ENCODE data around the gene MALRD1.

Gene MALRD1

DNA sequence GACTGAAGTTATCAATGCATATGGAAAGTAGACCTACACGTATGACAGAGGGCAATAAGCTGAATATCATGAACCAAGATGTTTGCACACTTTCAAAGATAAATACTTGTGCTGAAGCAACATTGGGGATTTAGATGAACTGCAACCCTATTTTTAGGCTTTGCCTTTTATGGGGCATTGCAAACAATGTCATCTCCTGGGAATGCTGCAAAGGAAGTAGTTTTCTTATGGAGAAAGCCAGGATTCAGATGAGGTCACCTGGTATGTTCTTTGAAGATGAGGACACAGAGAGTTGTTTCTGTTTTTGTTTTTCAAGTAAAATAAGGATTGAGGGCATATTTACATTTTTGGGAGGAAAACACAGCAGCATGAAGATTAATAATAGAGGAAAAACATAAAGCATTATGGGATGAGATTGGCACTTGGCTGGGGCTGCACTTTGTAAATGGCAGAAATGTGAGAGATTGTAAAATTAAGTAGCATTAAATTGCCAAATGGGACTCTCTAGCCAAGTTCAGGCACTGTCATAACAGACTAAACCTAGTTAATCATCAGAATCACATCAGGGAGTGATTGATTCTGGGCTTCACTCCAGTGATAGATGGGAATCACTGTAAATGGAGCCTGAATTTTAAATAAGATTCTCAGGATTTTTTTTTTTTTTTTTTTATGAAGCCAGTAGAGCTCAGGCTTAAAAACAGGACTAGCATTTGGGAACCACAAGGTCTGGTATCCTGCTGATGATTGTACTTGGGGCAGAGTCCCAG, 63.1 kb downstream of the MALRD1 start:
- no peak for TF ChIP-seq POLR2AphosphoS5 (IDR thresholded peaks at IDR 0.05; ENCODE audit: low read depth, low read length)
- TF ChIP-seq FOXP2 (optimal IDR thresholded peaks at IDR 0.05; ENCODE audit: borderline replicate concordance, extremely low read depth, extremely low read length, insufficient read depth), result no peak
- no peak for TF ChIP-seq TAF1 (IDR thresholded peaks at IDR 0.05; ENCODE audit: borderline replicate concordance, insufficient read depth, low read length)
- TF ChIP-seq REST (IDR thresholded peaks at IDR 0.05; ENCODE audit: insufficient read depth in 1 of 2, low read depth in 2 of 2, low read length in 2 of 2), result no peak
- TF ChIP-seq SIN3A (IDR thresholded peaks at IDR 0.05; ENCODE audit: borderline replicate concordance, insufficient read depth, low read length), result no peak

DNA sequence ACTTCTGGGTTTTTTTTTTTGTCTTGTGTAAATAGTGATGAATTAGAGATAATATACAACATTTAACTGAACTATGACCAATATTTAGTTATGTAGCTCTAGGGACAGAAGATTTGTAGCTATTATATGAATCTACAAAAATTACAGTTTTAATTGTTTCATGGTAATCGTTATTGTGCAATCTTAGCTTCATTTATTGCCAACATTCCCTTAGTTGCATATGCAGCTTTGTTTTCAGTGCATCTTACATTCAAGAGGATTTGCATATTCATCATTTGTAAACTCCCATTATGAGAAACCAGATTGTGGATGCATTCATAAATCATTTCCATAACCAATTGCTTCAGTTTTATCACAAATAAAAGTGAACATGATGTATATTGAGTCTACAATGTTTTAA, 68.8 kb downstream of the MALRD1 start:
- TF ChIP-seq FOXP2 (optimal IDR thresholded peaks at IDR 0.05; ENCODE audit: borderline replicate concordance, extremely low read depth, extremely low read length, insufficient read depth), result no peak
- no peak for TF ChIP-seq TAF1 (IDR thresholded peaks at IDR 0.05; ENCODE audit: borderline replicate concordance, insufficient read depth, low read length)
- TF ChIP-seq SIN3A (IDR thresholded peaks at IDR 0.05; ENCODE audit: borderline replicate concordance, insufficient read depth, low read length), result no peak

- TF ChIP-seq REST (IDR thresholded peaks at IDR 0.05; ENCODE audit: insufficient read depth in 1 of 2, low read depth in 2 of 2, low read length in 2 of 2) (no peak), SIN3A (IDR thresholded peaks at IDR 0.05; ENCODE audit: borderline replicate concordance, insufficient read depth, low read length) (no peak), FOXP2 (optimal IDR thresholded peaks at IDR 0.05; ENCODE audit: borderline replicate concordance, extremely low read depth, extremely low read length, insufficient read depth) (no peak), TAF1 (IDR thresholded peaks at IDR 0.05; ENCODE audit: borderline replicate concordance, insufficient read depth, low read length) (no peak), POLR2AphosphoS5 (IDR thresholded peaks at IDR 0.05; ENCODE audit: low read depth, low read length) (no peak)
Observed at GRCh38 chr10:19119191-19119590, 70.6 kb downstream of the MALRD1 start.

DNA sequence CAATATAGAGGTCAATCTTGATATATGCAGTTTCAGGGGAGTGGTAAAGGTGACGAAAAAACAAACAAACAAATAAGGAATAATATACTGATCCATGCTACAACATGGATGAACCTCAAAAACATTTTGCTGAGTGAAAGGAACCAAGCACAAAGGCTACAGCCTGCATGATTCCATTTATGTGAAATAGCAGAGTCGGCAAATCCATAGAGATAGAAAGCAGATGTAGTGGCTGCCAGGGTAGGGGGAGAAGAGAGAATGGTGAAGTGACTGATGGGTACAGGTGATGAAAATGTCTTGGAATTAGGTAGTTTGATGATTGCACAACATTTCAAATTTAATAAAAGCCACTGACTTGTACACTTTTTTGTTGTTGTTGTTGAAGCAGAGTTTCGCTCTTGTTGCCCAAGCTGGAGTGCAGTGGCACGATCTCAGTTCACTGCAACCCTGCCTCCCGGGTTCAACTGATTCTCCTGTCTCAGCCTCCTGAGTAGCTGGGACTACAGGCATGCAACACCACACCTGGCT, 71.8 kb downstream of the MALRD1 start:
- TF ChIP-seq REST (IDR thresholded peaks at IDR 0.05; ENCODE audit: insufficient read depth in 1 of 2, low read depth in 2 of 2, low read length in 2 of 2) (no peak), TAF1 (IDR thresholded peaks at IDR 0.05; ENCODE audit: borderline replicate concordance, insufficient read depth, low read length) (no peak), FOXP2 (optimal IDR thresholded peaks at IDR 0.05; ENCODE audit: borderline replicate concordance, extremely low read depth, extremely low read length, insufficient read depth) (no peak), POLR2AphosphoS5 (IDR thresholded peaks at IDR 0.05; ENCODE audit: low read depth, low read length) (no peak), SIN3A (IDR thresholded peaks at IDR 0.05; ENCODE audit: borderline replicate concordance, insufficient read depth, low read length) (no peak)

GRCh38 chr10:19133992-19134391, 85.4 kb downstream of the MALRD1 start:
- TF ChIP-seq SIN3A (IDR thresholded peaks at IDR 0.05; ENCODE audit: borderline replicate concordance, insufficient read depth, low read length) (no peak), REST (IDR thresholded peaks at IDR 0.05; ENCODE audit: insufficient read depth in 1 of 2, low read depth in 2 of 2, low read length in 2 of 2) (no peak), FOXP2 (optimal IDR thresholded peaks at IDR 0.05; ENCODE audit: borderline replicate concordance, extremely low read depth, extremely low read length, insufficient read depth) (no peak), POLR2AphosphoS5 (IDR thresholded peaks at IDR 0.05; ENCODE audit: low read depth, low read length) (no peak), TAF1 (IDR thresholded peaks at IDR 0.05; ENCODE audit: borderline replicate concordance, insufficient read depth, low read length) (no peak)

All from PFSK-1 (cell line).